Nephron progenitor cell (in vitro differentiated cells): ENCODE measurements around the gene ETV7.
"Not testable (repeated sequence)": the region's sequence is repeated elsewhere in the genome, so short reads cannot be mapped to it uniquely, and the experiment has no call there.

Source experiments
- DNase-seq: peaks from one replicate; pipeline ENCODE4 v3.0.0; 2021
- H3K27ac Mint-ChIP-seq: 2 replicates; pipeline ENCODE4 v1.8.0; 2021; ENCODE audit warnings: mild to moderate bottlenecking, moderate library complexity, mixed read lengths
- H3K27me3 Mint-ChIP-seq: 2 replicates; pipeline ENCODE4 v1.8.0; 2021; ENCODE audit warnings: mild to moderate bottlenecking, low read depth, mixed read lengths; ENCODE audit not compliant: poor library complexity
- H3K36me3 Mint-ChIP-seq: 2 replicates; pipeline ENCODE4 v1.8.0; 2021; ENCODE audit warnings: low read depth, mixed read lengths
- H3K4me1 Mint-ChIP-seq: 2 replicates; pipeline ENCODE4 v1.8.0; 2021; ENCODE audit warnings: mixed read lengths
- H3K4me3 Mint-ChIP-seq: 2 replicates; pipeline ENCODE4 v1.8.0; 2021; ENCODE audit warnings: mild to moderate bottlenecking, moderate library complexity, mixed read lengths
- H3K9me3 Mint-ChIP-seq: 2 replicates; pipeline ENCODE4 v1.8.0; 2021; ENCODE audit warnings: mild to moderate bottlenecking, moderate library complexity, mixed read lengths
- CTCF ChIP-seq: fragments of 200-600 bp; sonication (generic); IDR thresholded peaks from 2 replicates; pipeline ENCODE4 v1.5.0; 2021; ENCODE audit warnings: antibody characterized with exemption

ETV7 gene

GRCh38 chr6:36364669-36365479, 22.6 kb downstream of the ETV7 start:
- H3K36me3 Mint-ChIP-seq, result no peaks in the 10 kb centered on the region
- peaks cover 6% of the 10 kb centered on the region for H3K4me1 Mint-ChIP-seq
- H3K27me3 Mint-ChIP-seq, result peaks cover 28% of the 10 kb centered on the region
- DNase-seq, result no peak
- no peaks in the 10 kb centered on the region for H3K9me3 Mint-ChIP-seq
- no peak overlapping the region for H3K4me3 Mint-ChIP-seq
- no peak for TF ChIP-seq CTCF
- H3K27ac Mint-ChIP-seq, result no peak overlapping the region

GRCh38 chr6:36364061-36364635, 23.3 kb downstream of the ETV7 start:
- not testable (repeated sequence) for H3K27ac Mint-ChIP-seq, H3K36me3 Mint-ChIP-seq, H3K4me3 Mint-ChIP-seq, H3K9me3 Mint-ChIP-seq, DNase-seq, H3K4me1 Mint-ChIP-seq
- H3K27me3 Mint-ChIP-seq, result peaks cover 28% of the 10 kb centered on the region

GRCh38 chr6:36363371-36363752, 24.1 kb downstream of the ETV7 start:
- peaks cover 28% of the 10 kb centered on the region for H3K27me3 Mint-ChIP-seq
- not testable (repeated sequence) for DNase-seq, H3K9me3 Mint-ChIP-seq, H3K36me3 Mint-ChIP-seq, H3K4me1 Mint-ChIP-seq, H3K4me3 Mint-ChIP-seq, H3K27ac Mint-ChIP-seq

GRCh38 chr6:36362551-36363370, 24.7 kb downstream of the ETV7 start:
- Mint-ChIP-seq H3K36me3 (no peaks in the 10 kb centered on the region), H3K4me3 (no peak overlapping the region), H3K4me1 (peaks cover 8% of the 10 kb centered on the region), H3K9me3 (no peaks in the 10 kb centered on the region), H3K27ac (no peak overlapping the region), H3K27me3 (peaks cover 24% of the 10 kb centered on the region)
- DNase-seq, result no peak
- TF ChIP-seq CTCF, result no peak

- Mint-ChIP-seq H3K4me1 (peaks cover 8% of the 10 kb centered on the region), H3K36me3 (no peaks in the 10 kb centered on the region), H3K27me3 (peaks cover 21% of the 10 kb centered on the region), H3K27ac (no peak overlapping the region), H3K4me3 (no peak overlapping the region), H3K9me3 (no peaks in the 10 kb centered on the region)
- no peak for DNase-seq
- no peak for TF ChIP-seq CTCF
These were observed 26.4 kb downstream of the ETV7 start for GRCh38 chr6:36361071-36361470.

DNA sequence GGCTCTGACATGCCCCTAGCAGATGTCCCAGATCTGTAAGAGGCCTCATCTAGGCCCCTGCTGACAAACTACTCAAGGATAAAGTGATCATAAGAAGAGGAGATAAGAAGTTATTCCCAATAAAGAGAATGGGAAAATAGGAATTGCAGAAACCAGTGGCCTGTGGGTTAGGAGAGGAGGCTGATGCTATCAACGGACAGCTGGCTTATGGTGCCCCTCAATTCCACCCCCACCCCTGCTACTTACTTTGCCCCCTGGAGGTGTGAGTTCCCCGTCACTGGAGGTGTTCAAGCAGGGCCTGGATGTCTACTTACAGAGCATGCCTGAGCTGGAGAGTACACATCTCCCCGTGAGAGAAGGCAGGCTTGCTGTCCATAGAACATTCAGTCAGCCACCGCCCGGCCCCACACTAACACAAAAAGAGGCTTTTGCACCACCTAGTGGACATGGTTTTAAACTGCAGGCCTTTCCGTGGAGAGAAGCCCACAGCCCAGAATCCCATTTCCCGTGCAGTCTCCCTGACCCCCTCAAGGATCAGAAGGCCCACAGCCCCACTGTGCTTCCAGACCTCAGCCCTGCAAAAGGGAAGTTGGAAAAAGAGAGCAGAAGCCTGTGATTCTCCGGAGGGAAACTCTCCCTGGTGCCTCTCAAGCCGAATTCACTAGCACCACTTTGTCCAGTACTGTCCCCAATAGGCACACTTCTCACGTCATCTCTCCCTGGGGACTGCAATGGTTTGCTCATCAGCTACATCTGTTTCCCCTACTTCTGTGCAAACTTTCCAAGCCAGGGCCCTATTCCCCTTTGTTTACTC, 27.0 kb downstream of the ETV7 start:
- Mint-ChIP-seq H3K27me3 (peaks cover 21% of the 10 kb centered on the region), H3K4me1 (peaks cover 8% of the 10 kb centered on the region), H3K27ac (no peak overlapping the region), H3K36me3 (no peaks in the 10 kb centered on the region), H3K4me3 (no peak overlapping the region), H3K9me3 (no peaks in the 10 kb centered on the region)
- TF ChIP-seq CTCF, result peak; percentile 65
- peak; percentile 81 for DNase-seq
